Activated T-cell treated with anti-CD3 and anti-CD28 coated beads for 24 hours (primary cell): ENCODE results near the gene NTNG1.

Experiments
- DNase-seq: peaks from one replicate; pipeline ENCODE4 v3.0.0-alpha.2; 2020; ENCODE audit warnings: low read depth

NTNG1 gene

GRCh38 chr1:107263291-107263915 lies 122.6 kb downstream of the NTNG1 start:
- no peak for DNase-seq

GRCh38 chr1:107264007-107264406 lies 123.2 kb downstream of the NTNG1 start:
- DNase-seq, result no peak

- no peak for DNase-seq
Measured at GRCh38 chr1:107264561-107264960, 123.7 kb downstream of the NTNG1 start.

DNA sequence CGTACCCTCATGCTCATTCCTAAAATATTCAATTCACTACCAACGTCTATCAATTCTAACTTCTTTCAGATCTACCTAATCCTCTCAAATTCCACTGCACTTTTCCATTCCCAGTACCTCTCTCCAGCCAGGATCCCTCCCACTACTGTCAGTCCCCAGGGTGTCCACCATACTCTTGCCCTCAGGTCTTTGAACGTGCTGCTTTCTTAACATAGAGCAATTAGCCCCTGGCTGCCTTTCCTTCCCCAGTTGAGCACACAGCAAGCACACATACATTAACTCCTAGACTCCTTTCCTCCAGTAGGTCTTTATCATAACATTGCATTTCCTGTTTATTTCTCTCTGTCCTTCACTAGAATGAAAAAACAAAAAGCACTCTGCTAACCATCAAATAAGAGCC lies 126.7 kb downstream of the NTNG1 start:
- DNase-seq, result no peak

DNA sequence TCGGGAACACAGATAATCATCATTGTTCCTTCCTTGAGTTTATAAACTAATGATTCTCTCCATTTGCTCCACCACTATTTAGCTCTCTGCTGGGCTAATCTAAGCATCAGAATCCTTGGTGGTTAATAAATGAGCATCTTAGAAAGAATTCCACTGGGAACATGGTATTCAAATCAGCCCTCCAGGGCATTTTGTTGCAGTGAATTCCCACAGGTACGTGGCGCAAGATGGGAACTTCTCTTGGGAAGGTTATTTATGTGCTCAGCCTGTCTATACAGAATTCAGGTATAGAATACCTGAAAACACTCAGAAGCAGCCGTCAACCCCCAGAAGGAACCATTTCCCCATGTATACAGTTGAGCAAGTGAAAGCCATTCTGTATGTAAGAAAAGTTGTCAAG lies 131.5 kb downstream of the NTNG1 start:
- no peak for DNase-seq

GRCh38 chr1:107273515-107273914 lies 132.7 kb downstream of the NTNG1 start:
- DNase-seq, result no peak

GRCh38 chr1:107274227-107274626 lies 133.4 kb downstream of the NTNG1 start:
- no peak for DNase-seq

DNA sequence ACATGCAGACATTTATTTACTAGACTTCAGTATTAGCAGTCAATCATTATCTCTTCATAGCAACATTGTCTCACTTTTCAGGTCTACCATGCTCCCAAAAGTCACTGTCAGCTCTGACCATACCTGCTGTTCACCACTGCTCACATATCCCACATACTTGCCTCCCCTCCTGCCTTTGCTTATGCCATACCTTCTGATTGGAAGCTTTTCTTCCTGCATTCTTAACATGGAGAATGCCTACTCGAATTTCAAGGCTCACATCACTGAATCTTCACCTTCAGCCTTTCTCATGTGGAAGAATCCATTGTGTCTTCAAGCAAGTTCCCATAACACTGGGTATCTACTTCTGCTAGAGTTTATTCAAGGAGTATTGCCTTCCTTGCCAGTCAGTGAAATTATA lies 135.4 kb downstream of the NTNG1 start:
- no peak for DNase-seq

GRCh38 chr1:107277022-107277421 lies 136.2 kb downstream of the NTNG1 start:
- DNase-seq, result no peak

DNA sequence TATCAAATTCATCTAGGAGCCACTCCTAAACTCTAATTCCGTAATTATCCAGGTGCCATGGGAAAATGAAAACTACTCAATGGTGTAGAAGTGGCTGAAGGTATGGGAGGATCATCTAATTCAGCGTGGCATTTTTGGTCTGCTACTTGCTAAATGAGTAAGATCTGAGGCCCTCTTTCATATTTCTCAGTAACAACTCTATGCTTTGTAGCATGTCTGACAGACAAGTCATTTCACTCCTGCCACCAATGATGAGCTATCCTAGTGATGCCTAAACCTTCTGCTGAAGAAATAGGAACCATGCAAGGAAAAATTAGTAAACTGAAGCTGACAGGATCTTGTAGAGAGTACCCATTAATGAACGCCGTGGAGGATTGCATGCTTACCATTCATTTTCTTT lies 145.3 kb downstream of the NTNG1 start:
- no peak for DNase-seq

DNA sequence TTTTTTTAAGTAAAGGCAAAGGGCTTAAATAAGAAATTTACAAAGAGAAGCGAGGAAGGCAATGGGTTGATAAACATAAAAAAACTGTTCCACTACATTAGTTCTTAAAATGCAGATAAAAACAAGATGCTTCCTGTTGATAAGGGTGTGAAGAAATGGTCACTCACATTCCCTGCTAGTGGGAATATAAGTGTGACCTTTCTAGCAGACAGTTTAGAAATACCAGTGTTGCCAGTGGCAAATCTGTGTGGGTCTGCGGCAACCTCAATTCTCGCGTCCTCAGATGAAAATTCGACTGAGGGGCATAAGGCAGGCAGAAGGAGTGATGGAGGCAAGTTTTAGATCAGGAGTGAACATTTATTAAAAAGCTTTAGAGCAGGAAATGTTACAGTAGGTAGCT lies 151.1 kb downstream of the NTNG1 start:
- DNase-seq, result no peak

- no peak for DNase-seq
Measured at GRCh38 chr1:107293901-107294613, 153.2 kb downstream of the NTNG1 start.

GRCh38 chr1:107294686-107295085 lies 153.8 kb downstream of the NTNG1 start:
- no peak for DNase-seq

GRCh38 chr1:107297681-107298080 lies 156.8 kb downstream of the NTNG1 start:
- DNase-seq, result no peak

DNA sequence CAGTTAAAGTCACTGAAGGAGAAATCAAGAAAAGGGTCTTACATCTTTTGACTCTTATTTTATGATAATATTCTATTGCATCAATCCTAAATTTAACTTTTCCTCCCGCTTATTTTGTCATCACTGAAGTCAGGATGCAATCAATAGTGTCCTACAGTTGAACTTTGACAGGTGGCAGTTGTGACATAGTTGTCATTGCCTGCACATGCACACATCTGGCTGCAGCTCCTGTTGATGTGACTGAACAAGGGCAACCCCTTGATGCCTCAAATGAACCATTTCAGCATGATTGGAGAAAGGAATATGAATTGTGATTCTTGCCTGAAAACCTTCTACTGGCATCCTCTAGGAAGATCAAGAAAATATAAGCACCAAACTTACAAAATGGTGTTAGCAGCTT lies 157.7 kb downstream of the NTNG1 start:
- no peak for DNase-seq

- DNase-seq, result no peak
Measured at GRCh38 chr1:107299521-107299920, 158.7 kb downstream of the NTNG1 start.

GRCh38 chr1:107309962-107310361 lies 169.1 kb downstream of the NTNG1 start:
- DNase-seq, result no peak

DNA sequence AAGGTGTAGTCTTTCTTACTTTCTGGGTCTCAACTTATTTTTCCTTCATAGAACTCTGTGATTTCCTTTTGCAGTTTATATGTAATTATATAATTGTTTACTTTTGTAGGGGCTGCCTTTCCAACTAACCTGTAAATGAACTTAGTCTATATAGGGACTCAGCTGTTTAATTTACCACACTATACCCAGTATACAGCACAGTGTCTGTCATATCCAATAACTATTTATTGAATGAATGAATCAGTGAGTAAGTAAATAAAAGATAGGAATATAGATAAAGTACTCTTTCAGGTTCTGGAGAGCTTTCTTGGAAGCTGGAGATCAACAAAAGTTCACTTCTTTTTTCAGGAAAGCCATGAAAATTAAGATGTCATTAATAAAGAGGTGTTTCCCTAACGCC lies 174.8 kb downstream of the NTNG1 start:
- no peak for DNase-seq

- no peak for DNase-seq
Measured at GRCh38 chr1:107318932-107319331, 178.1 kb downstream of the NTNG1 start.

GRCh38 chr1:107323784-107324183 lies 182.9 kb downstream of the NTNG1 start:
- no peak for DNase-seq

- DNase-seq, result no peak
Measured at GRCh38 chr1:107326824-107327445, 186.1 kb downstream of the NTNG1 start.

- no peak for DNase-seq
Measured at GRCh38 chr1:107327446-107327845, 186.6 kb downstream of the NTNG1 start.

GRCh38 chr1:107328087-107328486 lies 187.2 kb downstream of the NTNG1 start:
- no peak for DNase-seq

DNA sequence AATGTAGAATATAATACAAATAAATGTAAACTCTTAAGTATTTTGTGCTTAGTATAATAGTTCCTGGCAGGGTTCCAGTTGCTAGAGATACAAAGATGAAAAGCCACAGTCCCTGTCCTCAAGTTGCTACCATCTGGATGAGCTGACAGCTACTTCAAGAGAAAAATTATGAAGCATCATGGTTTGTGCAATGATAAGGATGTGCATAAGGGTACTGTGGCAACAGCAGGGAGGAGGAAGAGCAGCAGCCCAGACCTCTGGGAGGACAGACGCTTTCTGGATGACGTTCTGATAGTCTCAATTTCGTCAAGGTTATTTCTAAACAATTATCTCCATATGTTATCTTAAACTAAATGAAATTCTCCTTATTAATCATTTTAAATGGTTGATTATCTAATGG lies 198.9 kb downstream of the NTNG1 start:
- no peak for DNase-seq
